ENCODE results near the gene ARCN1.
"Not testable (repeated sequence)": the region's sequence is repeated elsewhere in the genome, so short reads cannot be mapped to it uniquely, and the experiment has no call there.

GRCh38 chr11:118611433-118611795 lies 39.2 kb downstream of the ARCN1 start:
- not testable (repeated sequence) for TF ChIP-seq EP300, CTCF (IDR thresholded peaks at IDR 0.05)

Data from upper lobe of left lung (tissue), 4 donors.